Mesendoderm (in vitro differentiated cells): ENCODE results near the gene CNNM2.

Source experiments
- DNase-seq: peaks from one replicate; pipeline ENCODE4 v3.0.0; 2013
- H2AK5ac ChIP-seq: 2 replicates; pipeline ENCODE4 v1.6.1; 2013; ENCODE audit warnings: low read length, inconsistent platforms
- H2BK120ac ChIP-seq: 2 replicates; pipeline ENCODE4 v1.6.1; 2013; ENCODE audit warnings: low read depth, mild to moderate bottlenecking, low read length, moderate library complexity, mixed read lengths
- H2BK15ac ChIP-seq: replicated peaks from 2 replicates; pipeline ENCODE4 v1.6.1; 2013; ENCODE audit warnings: low read depth, mild to moderate bottlenecking, moderate library complexity
- H2BK5ac ChIP-seq: 2 replicates; pipeline ENCODE4 v1.6.1; 2013; ENCODE audit warnings: low read length, inconsistent platforms
- H3K18ac ChIP-seq: 2 replicates; pipeline ENCODE4 v1.6.1; 2013; ENCODE audit warnings: mild to moderate bottlenecking, low read length, mixed read lengths
- H3K23ac ChIP-seq: one replicate; pipeline ENCODE4 v1.6.1; 2013; ENCODE audit warnings: low read length
- H3K27ac ChIP-seq: 2 replicates; pipeline ENCODE4 v1.5.1; 2013; ENCODE audit warnings: low read depth, mild to moderate bottlenecking, inconsistent platforms, low read length, moderate library complexity
- H3K27me3 ChIP-seq: 2 replicates; pipeline ENCODE4 v1.6.1; 2013; ENCODE audit warnings: low read length, control low read depth, mild to moderate bottlenecking, inconsistent platforms; ENCODE audit not compliant: insufficient read depth, poor library complexity
- H3K36me3 ChIP-seq: 2 replicates; pipeline ENCODE4 v1.6.1; 2013; ENCODE audit warnings: low read length, inconsistent platforms; ENCODE audit not compliant: control insufficient read depth, insufficient read depth
- H3K4ac ChIP-seq: one replicate; pipeline ENCODE4 v1.6.1; 2013; ENCODE audit warnings: low read depth, mild to moderate bottlenecking, low read length, moderate library complexity
- H3K4me1 ChIP-seq: 2 replicates; pipeline ENCODE4 v1.6.1; 2013; ENCODE audit warnings: low read depth, low read length, inconsistent platforms; ENCODE audit not compliant: control insufficient read depth
- H3K4me2 ChIP-seq: 2 replicates; pipeline ENCODE4 v1.6.1; 2013; ENCODE audit warnings: low read length
- H3K4me3 ChIP-seq: 2 replicates; pipeline ENCODE4 v1.5.1; 2013; ENCODE audit warnings: mild to moderate bottlenecking, low read length
- H3K56ac ChIP-seq: one replicate; pipeline ENCODE4 v1.6.1; 2013; ENCODE audit warnings: low read length
- H3K79me1 ChIP-seq: 2 replicates; pipeline ENCODE4 v1.6.1; 2013; ENCODE audit warnings: low read length, inconsistent platforms
- H3K79me2 ChIP-seq: 2 replicates; pipeline ENCODE4 v1.6.1; 2013; ENCODE audit warnings: mild to moderate bottlenecking, low read length; ENCODE audit not compliant: control insufficient read depth, insufficient read depth
- H3K9ac ChIP-seq: 2 replicates; pipeline ENCODE4 v1.6.1; 2013; ENCODE audit warnings: low read length, inconsistent platforms
- H4K5ac ChIP-seq: one replicate; pipeline ENCODE4 v1.6.1; 2013; ENCODE audit warnings: low read length
- H4K8ac ChIP-seq: one replicate; pipeline ENCODE4 v1.6.1; 2013; ENCODE audit warnings: low read depth, mild to moderate bottlenecking, control low read depth, low read length, moderate library complexity
- WGBS: extraction: QIAGEN DNeasy Blood & Tissue Kit; methylation state at CpG from one replicate; pipeline ENCODE4 v1.1.7; 2013; ENCODE audit warnings: low lambda C conversion rate, missing lambda C conversion rate; ENCODE audit not compliant: insufficient coverage; ENCODE audit errors: extremely low coverage; 5-methylcytosine and 5-hydroxymethylcytosine counted together

CNNM2 gene

GRCh38 chr10:103044942-103045489, 126.9 kb downstream of the CNNM2 start:
- Histone ChIP-seq H2BK15ac (no peak overlapping the region), H3K18ac (no peak overlapping the region), H3K27me3 (no peaks in the 10 kb centered on the region), H3K56ac (no peak overlapping the region), H4K8ac (no peak overlapping the region), H4K5ac (no peak overlapping the region), H3K79me2 (no peaks in the 10 kb centered on the region), H3K27ac (no peak overlapping the region), H2BK5ac (no peak overlapping the region), H2BK120ac (no peak overlapping the region), H3K4me3 (no peak overlapping the region), H3K4me1 (peaks cover 4% of the 10 kb centered on the region), H3K4ac (no peak overlapping the region), H3K4me2 (no peak overlapping the region), H3K9ac (no peak overlapping the region), H2AK5ac (no peak overlapping the region), H3K79me1 (no peaks in the 10 kb centered on the region), H3K36me3 (no peaks in the 10 kb centered on the region), H3K23ac (no peak overlapping the region)
- no peak for DNase-seq
- no CpG with 5 or more reads among the region's 8 CpGs for WGBS

GRCh38 chr10:103045961-103046360, 127.9 kb downstream of the CNNM2 start:
- Histone ChIP-seq H3K27ac (no peak overlapping the region), H3K4me2 (no peak overlapping the region)
- no peak for DNase-seq

DNA sequence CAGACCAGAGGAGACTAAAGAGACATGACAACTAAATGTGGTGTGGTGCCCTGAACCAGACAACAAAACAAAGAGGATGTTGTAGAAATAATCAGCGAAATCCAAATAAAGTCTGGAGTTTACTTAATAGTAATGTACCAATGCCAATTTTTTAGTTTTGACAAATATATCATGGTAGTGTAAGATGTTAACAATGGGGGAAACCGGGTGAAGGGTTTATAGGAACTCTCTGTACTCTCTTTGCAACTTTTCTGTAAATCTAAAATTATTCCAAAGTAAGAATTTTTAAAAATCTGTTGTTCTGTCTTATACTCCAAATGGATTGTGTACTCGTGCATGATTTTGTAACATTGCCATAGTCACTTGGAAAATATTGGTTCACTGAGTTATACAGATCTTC, 129.3 kb downstream of the CNNM2 start:
- Histone ChIP-seq H3K9ac (no peak overlapping the region), H2BK5ac (no peak overlapping the region), H2BK120ac (no peak overlapping the region), H3K79me1 (no peaks in the 10 kb centered on the region), H3K56ac (no peak overlapping the region), H3K79me2 (no peaks in the 10 kb centered on the region), H2BK15ac (no peak overlapping the region), H3K18ac (no peak overlapping the region), H3K27ac (no peak overlapping the region), H2AK5ac (no peak overlapping the region), H4K8ac (no peak overlapping the region), H3K4ac (no peak overlapping the region), H3K4me2 (no peak overlapping the region), H3K4me1 (peaks cover 2% of the 10 kb centered on the region), H3K4me3 (no peak overlapping the region), H3K36me3 (no peaks in the 10 kb centered on the region), H4K5ac (no peak overlapping the region), H3K27me3 (no peaks in the 10 kb centered on the region), H3K23ac (no peak overlapping the region)
- no peak for DNase-seq
- no CpG with 5 or more reads among the region's 3 CpGs for WGBS

More at GRCh38 chr10:103045961-103046360, 127.9 kb downstream of the CNNM2 start:
- H3K4ac ChIP-seq = no peak overlapping the region
- no peak overlapping the region for H2BK5ac ChIP-seq
- no peaks in the 10 kb centered on the region for H3K36me3 ChIP-seq
- H3K79me2 ChIP-seq = no peaks in the 10 kb centered on the region
- H2BK15ac ChIP-seq = no peak overlapping the region
- H2AK5ac ChIP-seq = no peak overlapping the region
- no peak overlapping the region for H2BK120ac ChIP-seq
- H3K79me1 ChIP-seq = no peaks in the 10 kb centered on the region
- no CpG with 5 or more reads among the region's 3 CpGs for WGBS
- H3K27me3 ChIP-seq = no peaks in the 10 kb centered on the region
- no peak overlapping the region for H3K56ac ChIP-seq
- no peak overlapping the region for H3K4me3 ChIP-seq
- no peak overlapping the region for H3K9ac ChIP-seq
- H4K8ac ChIP-seq = no peak overlapping the region
- H3K4me1 ChIP-seq = peaks cover 4% of the 10 kb centered on the region
- no peak overlapping the region for H3K23ac ChIP-seq
- no peak overlapping the region for H4K5ac ChIP-seq
- no peak overlapping the region for H3K18ac ChIP-seq

GRCh38 chr10:103049237-103049636, 131.1 kb downstream of the CNNM2 start:
- H3K36me3 ChIP-seq = no peaks in the 10 kb centered on the region
- no peak overlapping the region for H3K4ac ChIP-seq
- H3K9ac ChIP-seq = no peak overlapping the region
- H3K4me1 ChIP-seq = peaks cover 2% of the 10 kb centered on the region
- no peak overlapping the region for H4K8ac ChIP-seq
- no peak overlapping the region for H3K4me2 ChIP-seq
- DNase-seq = no peak
- no peak overlapping the region for H4K5ac ChIP-seq
- H2BK120ac ChIP-seq = no peak overlapping the region
- no peaks in the 10 kb centered on the region for H3K27me3 ChIP-seq
- H3K18ac ChIP-seq = no peak overlapping the region
- H3K27ac ChIP-seq = no peak overlapping the region
- H2AK5ac ChIP-seq = no peak overlapping the region
- WGBS = no CpG with 5 or more reads among the region's 6 CpGs
- no peak overlapping the region for H2BK15ac ChIP-seq
- no peaks in the 10 kb centered on the region for H3K79me1 ChIP-seq
- no peak overlapping the region for H3K4me3 ChIP-seq
- H3K56ac ChIP-seq = no peak overlapping the region
- H3K79me2 ChIP-seq = no peaks in the 10 kb centered on the region
- H2BK5ac ChIP-seq = no peak overlapping the region
- H3K23ac ChIP-seq = no peak overlapping the region

GRCh38 chr10:103053659-103054581, 135.8 kb downstream of the CNNM2 start:
- Histone ChIP-seq H3K4me3 (no peak overlapping the region), H2AK5ac (no peak overlapping the region), H3K4me2 (no peak overlapping the region), H3K4ac (no peak overlapping the region), H3K79me2 (no peaks in the 10 kb centered on the region), H2BK120ac (no peak overlapping the region), H2BK5ac (no peak overlapping the region), H2BK15ac (no peak overlapping the region), H3K23ac (no peak overlapping the region), H3K79me1 (no peaks in the 10 kb centered on the region), H3K18ac (no peak overlapping the region), H3K4me1 (no peaks in the 10 kb centered on the region), H4K8ac (no peak overlapping the region), H3K27me3 (no peaks in the 10 kb centered on the region), H4K5ac (no peak overlapping the region), H3K36me3 (no peaks in the 10 kb centered on the region), H3K56ac (no peak overlapping the region), H3K27ac (no peak overlapping the region), H3K9ac (no peak overlapping the region)
- peak; percentile 80 for DNase-seq
- no CpG with 5 or more reads among the region's 20 CpGs for WGBS
